Gastrocnemius medialis (tissue), 4 donors: ENCODE data around the gene NPAS3.

Source experiments
- CTCF ChIP-seq, 5 experiments: fragments of 450-650 bp in 3 of 5; fragments of 200-600 bp in 2 of 5; sonication (generic) in 2 of 5; IDR thresholded peaks in 4 of 5; conservative IDR thresholded peaks in 1 of 5; 1 replicate in 4 of 5; 2 replicates in 1 of 5; pipeline ENCODE4 v1.5.1; 2016 to 2019; ENCODE audit warnings: antibody characterized with exemption in 5 of 5, mild to moderate bottlenecking in 3 of 5, moderate library complexity in 3 of 5
- POLR2A ChIP-seq, 2 donors: fragments of 450-650 bp; IDR thresholded peaks; one replicate each; pipeline ENCODE4 v1.6.1; 2017; ENCODE audit warnings: antibody characterized with exemption in 2 of 2, mild to moderate bottlenecking in 2 of 2, moderate library complexity in 2 of 2

GRCh38 chr14:33726685-33727084, 788.0 kb downstream of the NPAS3 start:
- no peak for TF ChIP-seq CTCF (IDR thresholded peaks at IDR 0.05 in 4 of 5, conservative IDR thresholded peaks at IDR 0.05 in 1 of 5)
- TF ChIP-seq POLR2A (IDR thresholded peaks at IDR 0.05) = no peak
